Measurements from ENCODE around the gene DNAJB7. TPM values are rescaled to one million over a fixed set of nuclear protein-coding genes. Genes with fewer than 3 reads are reported as not detected.
A peak's percentile ranks its signal among the peaks of the same experiment; 100 is the strongest.

Gene DNAJB7
- total and polyA plus RNA-seq, 2 of the 13 experiments (the other 11 are each of a cell fraction or from before 2014, with no cell fraction given) = not detected

- TF ChIP-seq, protein P1, sequence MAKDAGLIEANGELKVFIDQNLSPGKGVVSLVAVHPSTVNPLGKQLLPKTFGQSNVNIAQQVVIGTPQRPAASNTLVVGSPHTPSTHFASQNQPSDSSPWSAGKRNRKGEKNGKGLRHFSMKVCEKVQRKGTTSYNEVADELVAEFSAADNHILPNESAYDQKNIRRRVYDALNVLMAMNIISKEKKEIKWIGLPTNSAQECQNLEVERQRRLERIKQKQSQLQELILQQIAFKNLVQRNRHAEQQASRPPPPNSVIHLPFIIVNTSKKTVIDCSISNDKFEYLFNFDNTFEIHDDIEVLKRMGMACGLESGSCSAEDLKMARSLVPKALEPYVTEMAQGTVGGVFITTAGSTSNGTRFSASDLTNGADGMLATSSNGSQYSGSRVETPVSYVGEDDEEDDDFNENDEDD (CRISPR knock-in tag; IDR thresholded peaks at IDR 0.05; ENCODE audit: borderline replicate concordance) = peak; percentile 81; the same call in 1 of the 2 replicates
- TF ChIP-seq ZNF781 (CRISPR knock-in tag; IDR thresholded peaks at IDR 0.05; ENCODE audit: borderline replicate concordance, not compliant biosample characterization) (no peak), ZNF772 (CRISPR knock-in tag; IDR thresholded peaks at IDR 0.05) (peak; percentile 23; the same call in 1 of the 2 replicates), ZNF615 (CRISPR knock-in tag; IDR thresholded peaks at IDR 0.05; ENCODE audit: borderline replicate concordance) (no peak), KLF12 (CRISPR knock-in tag; IDR thresholded peaks at IDR 0.05; ENCODE audit: borderline replicate concordance) (peak; percentile 43; the same call in 1 of the 2 replicates), ZNF33B (CRISPR knock-in tag; IDR thresholded peaks at IDR 0.05) (no peak), ZNF30 (CRISPR knock-in tag; IDR thresholded peaks at IDR 0.05) (no peak), ZNF512 (CRISPR knock-in tag; IDR thresholded peaks at IDR 0.05) (no peak), ZNF225 (CRISPR knock-in tag; IDR thresholded peaks at IDR 0.05) (peak; percentile 46), CREM (IDR thresholded peaks at IDR 0.05) (no peak), CREM (CRISPR knock-in tag; IDR thresholded peaks at IDR 0.05) (no peak), SP1 (IDR thresholded peaks at IDR 0.05) (no peak), SP1 (CRISPR knock-in tag; IDR thresholded peaks at IDR 0.05) (peak; percentile 80), SOX13 (IDR thresholded peaks at IDR 0.05) (no peak), SOX13 (CRISPR knock-in tag; conservative IDR thresholded peaks at IDR 0.05 in 1 of 2, IDR thresholded peaks at IDR 0.05 in 1 of 2) (no peak), PAX8 (CRISPR knock-in tag; IDR thresholded peaks at IDR 0.05; ENCODE audit: borderline replicate concordance) (no peak), ZNF891 (CRISPR knock-in tag; IDR thresholded peaks at IDR 0.05) (no peak; the same call in 1 of the 2 replicates), ZNF276 (CRISPR knock-in tag; IDR thresholded peaks at IDR 0.05; ENCODE audit: low read depth) (no peak), ARID2 (CRISPR knock-in tag; IDR thresholded peaks at IDR 0.05; ENCODE audit: borderline replicate concordance) (no peak), EP300 (IDR thresholded peaks at IDR 0.05; ENCODE audit: low read depth in 2 of 2, low read length in 2 of 2) (no peak), EP300 (CRISPR knock-in tag; IDR thresholded peaks at IDR 0.05; ENCODE audit: borderline replicate concordance) (no peak), ELF4 (CRISPR knock-in tag; IDR thresholded peaks at IDR 0.05; ENCODE audit: borderline replicate concordance) (peak; percentile 13; the same call in 1 of the 2 replicates)
- TF ChIP-seq, protein P2, sequence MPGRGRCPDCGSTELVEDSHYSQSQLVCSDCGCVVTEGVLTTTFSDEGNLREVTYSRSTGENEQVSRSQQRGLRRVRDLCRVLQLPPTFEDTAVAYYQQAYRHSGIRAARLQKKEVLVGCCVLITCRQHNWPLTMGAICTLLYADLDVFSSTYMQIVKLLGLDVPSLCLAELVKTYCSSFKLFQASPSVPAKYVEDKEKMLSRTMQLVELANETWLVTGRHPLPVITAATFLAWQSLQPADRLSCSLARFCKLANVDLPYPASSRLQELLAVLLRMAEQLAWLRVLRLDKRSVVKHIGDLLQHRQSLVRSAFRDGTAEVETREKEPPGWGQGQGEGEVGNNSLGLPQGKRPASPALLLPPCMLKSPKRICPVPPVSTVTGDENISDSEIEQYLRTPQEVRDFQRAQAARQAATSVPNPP (CRISPR knock-in tag; IDR thresholded peaks at IDR 0.05) = no peak
Observed at GRCh38 chr22:40818747-40819598, 42.9 kb downstream of the DNAJB7 start, which contains the start of gene SLC25A17 (continued).

Data from HepG2 (cell line).